ENCODE data around the gene ETNPPL.
A peak's percentile ranks its signal among the peaks of the same experiment; 100 is the strongest.

Gene ETNPPL

DNA sequence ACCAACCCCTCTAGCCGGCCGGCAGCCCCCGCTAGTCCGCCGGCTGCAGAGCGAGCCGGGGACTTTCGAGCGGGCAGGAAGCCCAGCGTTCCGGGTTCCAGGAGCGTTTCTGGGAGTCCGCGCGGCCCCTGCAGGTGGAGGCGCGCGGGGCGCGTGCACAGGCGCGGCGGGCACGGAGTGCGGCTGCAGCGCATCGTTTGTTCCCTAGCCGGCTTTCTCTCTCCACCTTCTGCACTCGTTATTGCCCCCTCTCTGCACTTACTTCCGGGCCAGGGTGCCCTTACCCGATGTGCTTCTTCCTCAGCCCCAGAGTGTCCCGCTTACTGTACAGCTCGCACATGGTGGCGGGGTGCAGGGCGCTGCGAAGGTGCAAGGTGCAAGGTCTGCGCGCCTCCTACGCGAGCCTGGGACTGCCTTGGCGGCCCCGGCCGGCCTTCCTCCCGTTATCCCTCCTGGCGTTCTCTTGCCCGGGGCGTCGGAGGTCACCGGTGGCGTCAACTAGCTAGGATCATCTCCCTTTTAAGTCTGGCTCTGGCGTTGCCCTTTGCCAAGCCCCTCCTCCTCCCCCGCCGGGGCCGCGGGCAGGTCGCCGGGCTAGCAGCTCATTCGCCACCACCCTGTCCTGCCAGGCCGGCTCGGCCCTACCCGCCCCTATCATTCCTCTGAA is at the start of gene ETNPPL:
ETNPPL (minus strand) TSS at position 495 of the 667 bp plus-strand sequence; CDS start at position 340, 155 bp downstream.
- no peak for DNase-seq

DNA sequence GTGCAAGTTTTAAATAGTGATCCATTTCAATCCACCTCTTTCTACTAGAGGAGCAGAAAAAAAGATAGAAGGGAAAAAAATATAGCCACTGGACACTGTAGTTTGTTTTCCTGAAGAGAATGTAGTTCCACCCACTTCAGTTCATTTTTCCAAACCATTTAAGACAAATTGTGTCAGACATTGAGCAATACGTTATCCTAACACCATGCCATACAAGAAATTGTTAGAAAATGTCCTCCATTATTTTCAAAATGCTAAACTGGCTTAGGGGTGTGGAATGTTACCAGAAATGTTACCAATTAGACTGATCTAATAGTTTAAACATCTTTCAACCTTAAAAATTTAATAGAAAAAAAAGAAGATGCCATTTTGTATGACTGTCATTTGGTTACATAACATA is 48.6 kb upstream of the ETNPPL start:
- no peak for DNase-seq

DNA sequence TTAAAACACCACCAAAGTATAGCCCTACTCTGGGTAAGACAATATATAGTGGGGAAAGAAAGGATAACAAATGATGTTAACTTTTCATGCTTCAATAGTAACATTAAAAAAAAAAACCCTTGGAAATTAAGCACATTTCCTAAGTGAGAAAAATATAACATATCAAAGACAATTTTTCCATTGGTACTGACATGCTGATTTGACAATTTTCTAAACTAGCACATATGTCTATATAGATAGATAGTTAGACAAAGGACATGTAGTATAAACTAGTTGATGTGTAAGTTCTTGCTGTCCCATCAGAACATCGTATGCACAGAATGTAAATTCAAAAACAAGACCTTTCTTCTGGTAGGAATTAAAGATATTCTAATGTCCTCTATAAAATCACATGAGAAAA is 47.2 kb upstream of the ETNPPL start:
- DNase-seq, result no peak

DNA sequence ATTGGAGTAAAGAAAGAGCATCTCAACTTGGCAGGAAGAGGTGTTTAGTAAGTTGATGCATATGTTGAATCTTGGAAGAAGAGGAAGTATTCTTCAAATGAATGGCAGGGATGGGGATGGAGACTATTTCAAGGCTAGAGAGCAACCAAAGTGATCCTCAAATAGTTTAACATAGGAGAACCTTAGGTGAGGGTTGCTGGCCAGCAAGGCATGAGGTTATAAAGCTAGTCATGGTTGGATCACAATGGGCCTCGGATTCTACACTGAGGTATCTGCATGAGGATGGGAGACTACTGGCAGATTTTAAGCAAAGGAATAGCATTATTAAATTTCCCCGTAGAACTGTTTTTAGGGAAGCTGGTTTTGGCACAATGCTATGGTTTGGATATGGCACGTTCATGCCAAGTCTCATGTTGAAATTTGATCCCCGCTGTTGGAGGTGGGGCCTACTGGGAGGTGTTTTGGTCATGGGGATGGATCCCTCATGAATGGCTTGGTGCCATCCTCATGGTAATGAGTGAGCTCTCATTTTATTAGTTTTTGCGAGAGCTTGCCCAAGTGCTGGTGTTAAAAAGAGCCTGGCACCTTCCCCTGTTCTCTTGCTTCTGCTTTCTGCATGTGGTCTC is 41.9 kb upstream of the ETNPPL start:
- no peak for DNase-seq

DNA sequence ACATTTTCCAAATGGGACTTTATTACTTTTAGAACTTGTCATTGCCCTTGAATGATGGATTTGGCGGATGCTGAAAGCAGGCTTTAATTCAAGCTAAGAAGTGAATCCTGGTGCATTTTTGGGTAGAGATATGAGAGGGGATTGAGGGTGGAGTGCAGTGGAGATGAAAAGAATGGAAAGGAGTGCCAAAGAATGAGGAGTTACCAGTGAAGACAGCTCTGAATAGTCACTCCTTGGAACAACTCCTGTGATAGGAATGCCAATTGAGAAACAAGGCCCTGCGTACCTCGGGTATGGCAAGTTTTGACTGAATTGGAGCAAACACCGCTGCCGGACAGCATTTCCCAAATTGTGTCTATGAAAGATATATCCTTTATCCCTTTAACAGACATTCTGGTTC is 36.5 kb upstream of the ETNPPL start:
- no peak for DNase-seq

DNA sequence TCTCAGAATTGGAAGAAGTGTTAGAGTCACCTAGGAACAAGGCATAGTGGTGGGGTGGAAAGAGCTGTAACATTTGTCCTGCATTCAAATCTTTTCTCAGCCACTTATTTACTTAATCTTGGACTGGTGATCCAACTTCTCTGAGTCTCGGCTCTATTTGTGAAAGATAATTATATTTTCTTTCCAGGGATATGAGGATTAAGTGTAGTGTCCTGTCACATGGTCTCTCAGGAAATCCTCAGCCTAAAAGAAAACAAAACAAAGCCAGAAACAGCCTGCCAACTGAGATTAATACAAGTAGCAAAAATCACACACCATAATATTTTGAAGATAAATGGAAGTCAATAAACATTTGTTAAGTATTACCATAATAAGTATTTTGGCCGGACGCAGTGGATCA is 33.3 kb upstream of the ETNPPL start:
- DNase-seq, result no peak

DNA sequence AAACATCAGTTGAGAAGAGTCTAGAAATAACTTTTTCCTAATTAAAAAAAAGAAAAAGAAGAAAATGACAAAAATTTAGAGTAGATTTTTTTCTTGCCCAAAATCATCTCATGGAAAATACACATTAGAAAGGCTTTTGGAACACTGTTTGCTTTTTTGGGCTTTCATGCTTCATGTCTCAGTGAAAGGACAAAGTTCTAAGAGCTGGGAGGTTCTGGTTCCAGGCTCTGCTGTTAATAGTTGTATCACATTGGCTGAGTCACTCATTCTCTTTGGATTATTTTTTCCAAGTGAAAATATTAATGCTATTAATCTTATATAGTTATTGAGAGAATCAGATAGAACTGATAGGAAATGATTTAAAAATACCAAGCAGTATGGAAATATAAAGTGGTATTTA is 32.9 kb upstream of the ETNPPL start:
- DNase-seq, result no peak

DNA sequence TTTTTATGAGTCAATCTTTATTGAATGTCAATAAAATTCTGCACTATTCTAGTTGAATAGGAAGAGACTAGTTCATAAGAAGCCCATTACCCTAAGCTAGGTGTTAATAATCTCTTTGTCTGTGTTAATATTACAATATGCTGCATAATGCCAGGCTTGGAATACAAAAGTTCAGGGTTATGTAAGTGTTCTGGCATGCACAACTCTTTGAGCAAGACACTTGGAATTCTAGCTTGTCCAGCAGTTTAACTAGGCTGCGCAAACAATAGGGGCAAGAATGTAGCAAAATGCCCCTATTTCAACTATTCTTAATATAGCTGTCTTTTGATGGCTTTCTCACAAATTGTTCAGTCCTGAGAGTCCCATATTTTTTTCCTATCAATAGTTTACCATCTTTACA is 31.3 kb upstream of the ETNPPL start:
- DNase-seq, result no peak

DNA sequence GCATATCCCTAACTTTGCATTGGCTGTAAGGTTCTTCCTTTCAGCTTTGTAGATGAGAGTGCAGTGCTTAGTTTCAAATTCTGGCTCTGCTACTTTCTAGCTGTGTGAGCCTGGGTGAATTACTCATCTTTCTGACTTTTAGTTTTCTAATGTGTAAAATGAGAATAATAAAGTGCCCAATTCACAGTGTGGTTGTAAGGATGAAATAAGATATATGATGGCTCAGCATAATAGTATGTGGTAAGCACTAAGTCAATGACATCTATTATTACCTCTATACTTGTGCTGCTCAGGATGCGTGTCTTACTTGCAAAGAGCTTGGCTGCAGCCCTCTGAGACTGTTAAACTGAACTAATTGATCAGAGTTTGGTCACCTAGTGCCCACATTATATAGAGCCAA is 30.6 kb upstream of the ETNPPL start:
- DNase-seq, result no peak

DNA sequence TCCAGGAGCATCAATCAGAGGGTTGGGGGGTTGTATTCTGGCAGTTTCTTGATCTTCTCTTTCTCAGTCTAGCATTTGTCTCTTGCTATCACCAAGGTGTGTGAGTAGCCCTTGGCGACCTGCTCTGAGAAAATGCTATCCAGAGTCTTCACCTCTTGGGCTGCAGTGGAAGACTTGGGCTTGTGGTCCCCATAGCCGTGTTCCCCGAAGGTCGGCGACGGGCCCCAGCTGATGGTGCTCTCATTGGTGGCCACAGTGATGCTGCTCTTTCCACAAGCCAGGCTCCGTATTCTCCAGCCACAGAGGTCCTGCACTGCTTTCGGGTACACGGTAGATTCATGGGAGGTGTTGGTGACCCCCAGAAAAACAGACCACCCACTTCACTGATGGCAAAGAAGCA is 25.9 kb upstream of the ETNPPL start:
- DNase-seq, result no peak

DNA sequence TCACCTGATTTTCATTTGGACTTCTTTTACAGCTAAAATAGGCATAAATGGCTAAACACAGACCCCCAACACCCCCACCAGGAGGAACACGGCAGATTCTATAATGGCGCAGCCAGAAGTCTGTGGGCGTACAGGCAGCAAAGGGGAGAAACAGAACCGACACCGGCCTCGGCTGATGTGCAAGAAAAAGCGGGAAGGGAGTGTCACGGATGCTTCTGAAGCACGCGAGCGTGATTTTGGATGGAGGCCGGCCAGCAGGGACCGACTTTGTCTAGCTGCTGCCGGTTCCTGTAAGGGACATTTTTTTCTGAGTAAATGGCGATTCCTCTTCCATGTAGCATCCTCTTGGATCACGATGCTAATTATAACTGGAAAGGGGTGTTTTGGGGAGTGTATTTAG is 24.9 kb upstream of the ETNPPL start:
- DNase-seq, result no peak

DNA sequence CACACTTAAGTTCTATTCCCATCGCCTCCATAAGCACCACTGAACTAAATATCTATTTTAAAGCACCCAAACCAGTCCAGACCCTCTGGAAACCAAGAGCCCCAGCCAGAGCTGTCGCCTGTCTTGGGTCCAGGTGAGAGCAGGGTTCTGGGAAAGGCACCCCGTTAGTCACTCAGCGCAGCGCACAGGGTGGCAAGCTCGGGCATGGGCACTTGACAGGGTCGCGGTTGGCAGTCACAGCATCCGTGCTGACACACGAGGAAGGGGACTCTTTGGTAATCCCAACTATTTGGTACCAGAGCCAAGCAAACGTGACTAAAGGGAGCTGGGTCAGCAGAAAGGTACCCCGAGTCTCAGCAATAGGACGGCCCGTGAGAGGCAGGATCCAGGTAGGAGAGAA is 24.3 kb upstream of the ETNPPL start:
- no peak for DNase-seq

DNA sequence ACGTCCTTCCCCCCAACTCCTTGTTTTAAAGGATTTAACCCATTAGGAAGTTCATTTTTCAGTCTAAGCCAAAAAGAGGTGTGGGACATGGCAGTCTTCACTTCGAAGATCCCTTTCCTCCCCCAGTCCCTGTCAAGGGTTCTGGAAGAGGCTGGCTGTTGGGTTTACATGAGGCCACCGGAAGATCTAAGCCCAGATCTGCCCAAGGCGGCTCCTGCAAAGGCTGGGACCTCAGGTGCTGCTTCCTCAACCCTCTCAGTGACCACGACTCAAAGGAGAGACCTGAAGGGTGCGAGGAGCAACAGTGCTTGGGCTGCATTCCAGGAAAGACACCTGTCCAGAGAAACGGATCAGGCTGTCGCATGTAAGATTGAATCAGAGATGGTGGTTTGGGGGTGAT is 23.5 kb upstream of the ETNPPL start:
- no peak for DNase-seq

DNA sequence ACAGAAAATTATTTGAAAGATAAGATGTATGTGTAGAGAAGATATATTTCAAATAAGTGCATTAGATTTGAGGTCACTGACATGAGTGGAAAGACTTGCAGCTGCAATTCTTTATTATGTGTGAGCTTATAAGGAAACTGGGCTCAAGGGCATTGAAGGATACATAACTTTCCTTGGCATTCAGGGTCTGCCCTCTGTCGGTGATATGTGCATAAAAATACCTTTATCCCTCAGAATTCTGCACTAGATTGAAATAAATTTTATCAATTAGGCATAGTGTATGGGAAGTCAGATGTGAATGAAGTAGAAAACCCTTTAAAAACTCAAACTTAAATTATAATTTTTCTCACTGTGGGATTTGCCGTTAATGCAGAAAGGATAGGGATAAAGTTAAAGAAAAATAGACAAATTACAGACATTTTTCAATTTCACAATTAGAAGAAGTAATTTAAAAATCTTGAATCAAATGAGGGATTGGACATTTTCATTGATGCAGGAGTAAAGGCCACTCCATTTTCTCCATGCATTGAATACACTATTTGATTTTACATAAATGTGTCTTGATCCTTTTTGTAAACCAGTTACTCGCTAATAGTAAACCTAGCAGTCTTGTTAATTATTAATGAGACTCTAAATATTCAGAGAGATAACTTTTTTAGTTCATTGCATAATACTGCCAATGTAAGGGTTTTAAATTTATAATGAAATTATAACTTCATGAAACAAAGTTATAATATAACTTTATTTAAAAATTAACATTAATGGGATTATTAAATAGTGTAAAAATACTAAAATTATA is 21.0 kb upstream of the ETNPPL start:
- DNase-seq, result peak in 1 of 2 experiments; percentile 2

DNA sequence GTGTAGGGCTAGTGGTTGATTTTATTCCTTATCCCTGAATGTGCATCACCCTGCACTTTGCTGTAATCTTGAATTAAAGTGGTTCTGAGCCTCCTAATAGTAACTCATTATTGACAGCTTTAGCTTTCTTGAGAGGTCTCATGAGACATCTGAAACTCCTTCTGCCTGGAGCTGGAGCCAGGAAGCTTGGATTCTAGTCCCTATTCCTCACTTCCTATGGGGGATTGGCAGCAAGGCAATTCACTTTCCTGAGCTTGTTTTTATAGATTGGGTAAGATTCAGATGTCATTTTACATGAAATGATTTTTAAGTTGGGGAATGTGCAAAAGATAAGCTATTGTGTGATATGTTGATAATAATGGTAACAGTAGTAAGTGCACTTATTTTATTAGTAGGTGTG is 17.1 kb upstream of the ETNPPL start:
- no peak for DNase-seq

DNA sequence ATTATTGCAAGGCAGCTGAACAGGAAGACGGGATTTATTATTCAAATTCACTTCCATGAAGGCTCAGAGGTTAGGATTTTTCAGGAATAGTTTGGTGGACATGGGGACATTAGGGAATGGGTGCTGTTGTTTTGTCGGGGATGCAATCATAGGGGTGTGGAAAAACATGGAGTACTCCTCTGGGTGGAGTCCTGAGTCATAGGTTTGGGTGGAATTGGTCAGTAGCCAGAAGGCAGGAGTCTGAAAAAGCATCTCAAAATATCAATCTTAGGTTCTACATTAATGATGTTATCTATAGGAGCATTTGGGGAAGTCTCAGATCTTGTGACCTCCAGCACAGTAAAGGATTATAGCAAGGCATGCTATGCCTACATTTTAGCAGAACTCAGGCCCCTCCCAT is 14.5 kb upstream of the ETNPPL start:
- DNase-seq, result no peak

DNA sequence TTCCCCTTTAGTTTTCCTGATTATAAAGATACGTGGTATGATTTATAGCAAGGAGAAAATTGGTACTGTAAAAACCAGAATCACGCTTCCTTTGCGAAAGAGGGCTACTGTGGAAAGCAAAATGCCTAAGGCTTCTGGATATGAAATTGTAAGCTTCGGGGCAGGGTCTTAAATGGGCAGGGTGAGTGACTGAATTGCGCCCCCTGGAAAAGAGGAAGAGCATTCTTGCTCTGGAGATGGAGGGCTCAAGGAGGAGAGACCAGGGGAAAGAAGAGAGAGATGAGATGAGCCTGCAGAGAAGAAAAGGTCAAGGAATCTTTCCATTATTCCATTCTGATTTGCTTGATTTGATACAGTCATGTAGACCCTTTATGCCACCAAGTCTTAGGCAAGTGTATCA is 13.1 kb upstream of the ETNPPL start:
- DNase-seq, result no peak

DNA sequence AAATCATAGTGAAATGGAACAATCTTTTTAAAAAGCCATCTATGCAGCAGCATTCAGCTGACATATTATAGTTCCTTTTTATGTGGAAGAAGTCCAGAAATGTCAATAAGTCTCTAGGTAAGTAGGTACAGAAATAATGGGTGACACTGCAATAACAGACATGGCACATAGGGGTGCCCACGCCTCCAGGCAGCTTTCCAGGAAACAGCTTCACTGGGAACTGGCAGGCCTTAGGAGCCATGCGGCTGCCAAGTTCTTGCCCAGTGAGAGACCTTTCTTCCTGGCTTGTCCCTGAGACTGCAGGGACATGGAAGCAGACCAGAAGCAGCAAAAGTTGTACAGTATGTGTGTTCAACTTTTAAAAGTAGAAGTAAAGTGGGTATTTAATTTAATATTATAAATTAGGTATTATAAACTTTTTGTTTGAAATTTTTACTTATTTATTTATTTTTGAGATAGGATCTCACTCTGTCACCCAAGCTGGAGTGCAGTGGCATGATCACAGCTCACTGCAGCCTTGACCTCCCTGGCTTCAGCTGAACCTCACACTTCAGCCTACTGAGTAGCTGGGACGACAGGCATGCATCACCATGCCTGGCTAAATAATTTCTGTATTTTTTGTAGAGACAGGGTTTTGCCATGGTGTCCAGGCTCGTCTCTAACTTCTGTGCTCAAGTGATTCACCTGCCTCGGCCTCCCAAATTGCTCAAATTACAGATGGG is 12.1 kb upstream of the ETNPPL start:
- DNase-seq, result peak in 1 of 2 experiments; percentile 3

DNA sequence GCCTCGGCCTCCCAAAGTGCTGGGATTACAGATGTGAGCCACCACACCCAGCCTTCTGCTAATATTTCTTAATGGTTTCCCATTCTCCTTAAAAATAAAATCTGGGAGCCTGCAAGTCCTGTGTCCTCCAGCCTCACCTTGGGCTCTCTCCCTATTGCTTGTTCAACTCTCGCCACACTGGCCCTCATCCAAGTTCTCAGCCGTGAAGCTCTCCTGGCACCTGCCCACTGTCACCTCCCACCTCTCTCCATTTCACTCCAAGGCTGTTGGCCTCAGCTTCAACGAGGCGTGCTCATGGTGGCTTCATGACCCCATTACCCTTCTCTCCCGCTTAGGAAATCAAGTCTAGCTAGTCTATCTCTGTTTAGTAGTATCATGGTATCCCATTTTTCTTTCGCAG is 9.5 kb upstream of the ETNPPL start:
- no peak for DNase-seq

DNA sequence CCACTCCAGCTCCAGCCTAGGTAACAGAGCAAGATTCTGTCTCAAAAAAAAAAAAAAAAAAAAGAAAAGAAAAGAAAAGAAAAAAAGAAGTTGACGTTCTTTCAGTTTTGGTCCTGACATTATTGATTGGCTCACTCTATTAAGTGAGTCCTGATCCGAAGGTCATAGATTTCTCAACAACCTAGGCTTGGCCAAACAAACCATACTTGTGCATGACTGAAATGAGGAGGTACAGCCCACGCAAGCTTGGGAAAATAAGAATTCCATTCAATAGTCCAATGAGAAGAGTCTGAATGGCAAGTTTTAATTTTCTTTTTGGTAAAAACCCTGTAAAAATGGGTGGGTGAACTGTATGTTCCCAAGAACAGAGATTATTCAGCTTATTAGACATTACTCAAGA is 3.2 kb upstream of the ETNPPL start:
- DNase-seq, result no peak

DNA sequence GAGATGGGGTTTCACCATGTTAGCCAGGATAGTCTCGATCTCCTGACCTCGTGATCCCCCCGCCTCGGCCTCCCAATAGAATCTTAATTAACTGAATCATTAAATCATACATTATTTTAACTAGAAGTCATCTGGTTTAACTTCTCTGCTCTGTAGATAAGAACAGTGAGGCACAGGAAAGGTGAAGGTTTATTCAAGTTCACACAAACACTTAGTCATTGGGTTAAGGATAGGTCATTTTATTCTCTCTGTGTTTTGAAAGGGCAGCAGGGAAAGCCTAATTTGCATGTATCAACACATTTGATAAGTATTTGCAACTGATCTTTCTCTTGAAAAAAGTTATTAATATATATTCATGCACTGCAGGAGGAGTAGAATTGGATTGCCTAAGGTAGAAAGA is 1.1 kb upstream of the ETNPPL start:
- no peak for DNase-seq

DNA sequence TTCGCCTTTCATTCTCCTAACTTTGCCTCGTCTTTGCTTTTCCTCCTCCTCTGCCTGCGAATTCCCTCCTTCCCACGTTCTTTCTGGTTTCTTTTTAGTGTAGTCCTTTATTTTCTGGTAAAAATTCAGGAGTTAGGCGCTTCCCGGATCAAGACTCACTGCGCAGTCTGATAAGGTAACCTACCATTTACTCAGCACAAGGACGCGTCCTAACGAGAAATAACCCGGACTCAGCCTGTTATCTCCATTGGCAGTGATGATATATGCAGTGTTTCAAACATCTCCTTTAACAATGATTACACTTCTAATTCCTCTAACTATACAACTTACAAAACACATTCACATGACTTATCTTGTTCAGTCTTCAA is 357 bp upstream of the ETNPPL start:
- DNase-seq, result no peak

DNA sequence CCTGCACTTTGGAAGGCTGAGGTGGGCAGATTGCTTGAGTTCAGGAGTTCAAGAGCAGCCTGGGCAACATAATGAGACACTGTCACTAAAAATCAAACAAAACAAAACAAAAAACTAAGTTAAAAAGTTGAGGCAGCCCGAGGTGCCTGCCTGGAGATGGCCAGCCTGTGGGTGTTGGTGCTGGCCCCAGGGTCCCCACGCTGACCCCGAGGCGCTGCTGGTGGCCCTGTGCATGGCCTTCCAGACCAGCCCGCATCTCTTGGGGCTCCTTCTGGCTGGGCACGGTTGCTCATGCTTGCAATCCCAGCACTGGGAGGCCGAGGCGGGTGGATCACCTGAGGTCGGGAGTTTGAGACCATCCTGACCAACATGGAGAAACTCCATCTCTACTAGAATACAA is 4.4 kb downstream of the ETNPPL start:
- no peak for DNase-seq

DNA sequence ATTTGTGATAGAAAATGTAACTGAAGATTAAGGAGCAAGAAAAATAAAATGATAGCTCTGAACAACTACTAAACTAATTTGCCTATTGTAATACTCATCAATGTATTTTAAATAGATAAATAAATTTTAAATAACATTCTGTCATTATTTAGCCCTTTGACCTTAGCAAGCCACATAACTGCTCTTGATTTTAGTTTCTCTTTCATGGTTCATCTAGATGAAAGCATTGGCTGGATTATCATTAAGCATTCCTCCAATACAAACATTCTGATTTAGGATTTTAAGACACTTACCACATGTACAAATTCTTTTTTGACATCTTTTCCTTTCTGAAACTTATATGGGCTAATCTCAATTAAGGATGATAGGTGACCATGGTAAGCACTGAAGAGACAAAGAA is 8.5 kb downstream of the ETNPPL start:
- no peak for DNase-seq
